Cardiac fibroblast (primary cell): Measurements from ENCODE around the gene DCDC2.

Experiments used
- DNase-seq, 2 donors: peaks; one replicate each; pipeline versions ENCODE4 v3.0.0 to v3.0.0-alpha.2; 2010; ENCODE audit warnings: low read depth in 2 of 2
- H3K4me3 ChIP-seq, 2 donors: replicated peaks in 1 of 2; 1 replicate in 1 of 2; 2 replicates in 1 of 2; pipeline ENCODE4 v1.5.1; 2011; ENCODE audit warnings: low read depth in 2 of 2, low read length in 2 of 2, mild to moderate bottlenecking in 2 of 2, moderate library complexity in 1 of 2
- TF ChIP-seq, protein P1 (sequence below): IDR thresholded peaks from one replicate; pipeline ENCODE4 v1.5.1; 2011; ENCODE audit warnings: low read depth, mild to moderate bottlenecking, low read length, inconsistent platforms

The DCDC2 gene

DNA sequence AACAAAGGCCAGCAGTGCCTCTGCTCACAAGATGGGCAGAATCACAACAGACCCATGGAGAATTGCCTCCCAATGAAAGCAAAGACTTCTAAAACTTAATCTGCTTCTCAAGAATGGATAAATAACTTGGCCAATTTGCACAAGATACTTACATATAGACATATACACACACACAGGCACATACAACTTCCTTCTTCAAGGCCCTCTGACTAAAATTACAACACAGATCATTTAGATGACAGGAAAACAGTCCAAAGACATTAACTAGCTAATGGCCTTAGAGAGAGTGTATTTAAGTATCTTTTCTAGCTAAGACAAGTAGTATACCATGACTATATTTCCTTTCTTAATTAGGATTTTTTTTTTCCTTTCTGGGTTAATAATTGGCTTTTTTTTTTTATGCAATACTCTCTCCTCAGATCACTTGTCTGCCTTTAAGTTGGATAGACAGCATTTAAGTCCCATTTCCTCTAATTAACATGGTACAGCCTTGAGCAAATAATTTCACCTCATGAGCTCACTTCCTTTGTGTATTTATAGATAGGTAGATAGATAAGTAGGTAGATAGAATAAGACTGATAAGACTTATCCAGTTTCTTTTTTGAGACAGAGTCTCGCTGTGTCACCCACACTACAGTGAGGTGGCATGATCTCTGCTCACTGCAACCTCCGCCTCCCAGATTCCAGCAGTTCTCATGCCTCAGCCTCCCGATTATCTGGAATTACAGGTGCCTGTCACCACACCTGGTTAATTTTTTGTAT lies 161.8 kb downstream of the DCDC2 start:
- TF ChIP-seq, protein P1, sequence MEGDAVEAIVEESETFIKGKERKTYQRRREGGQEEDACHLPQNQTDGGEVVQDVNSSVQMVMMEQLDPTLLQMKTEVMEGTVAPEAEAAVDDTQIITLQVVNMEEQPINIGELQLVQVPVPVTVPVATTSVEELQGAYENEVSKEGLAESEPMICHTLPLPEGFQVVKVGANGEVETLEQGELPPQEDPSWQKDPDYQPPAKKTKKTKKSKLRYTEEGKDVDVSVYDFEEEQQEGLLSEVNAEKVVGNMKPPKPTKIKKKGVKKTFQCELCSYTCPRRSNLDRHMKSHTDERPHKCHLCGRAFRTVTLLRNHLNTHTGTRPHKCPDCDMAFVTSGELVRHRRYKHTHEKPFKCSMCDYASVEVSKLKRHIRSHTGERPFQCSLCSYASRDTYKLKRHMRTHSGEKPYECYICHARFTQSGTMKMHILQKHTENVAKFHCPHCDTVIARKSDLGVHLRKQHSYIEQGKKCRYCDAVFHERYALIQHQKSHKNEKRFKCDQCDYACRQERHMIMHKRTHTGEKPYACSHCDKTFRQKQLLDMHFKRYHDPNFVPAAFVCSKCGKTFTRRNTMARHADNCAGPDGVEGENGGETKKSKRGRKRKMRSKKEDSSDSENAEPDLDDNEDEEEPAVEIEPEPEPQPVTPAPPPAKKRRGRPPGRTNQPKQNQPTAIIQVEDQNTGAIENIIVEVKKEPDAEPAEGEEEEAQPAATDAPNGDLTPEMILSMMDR: no peak
- H3K4me3 ChIP-seq: no peak overlapping the region
- no peak for DNase-seq

DNA sequence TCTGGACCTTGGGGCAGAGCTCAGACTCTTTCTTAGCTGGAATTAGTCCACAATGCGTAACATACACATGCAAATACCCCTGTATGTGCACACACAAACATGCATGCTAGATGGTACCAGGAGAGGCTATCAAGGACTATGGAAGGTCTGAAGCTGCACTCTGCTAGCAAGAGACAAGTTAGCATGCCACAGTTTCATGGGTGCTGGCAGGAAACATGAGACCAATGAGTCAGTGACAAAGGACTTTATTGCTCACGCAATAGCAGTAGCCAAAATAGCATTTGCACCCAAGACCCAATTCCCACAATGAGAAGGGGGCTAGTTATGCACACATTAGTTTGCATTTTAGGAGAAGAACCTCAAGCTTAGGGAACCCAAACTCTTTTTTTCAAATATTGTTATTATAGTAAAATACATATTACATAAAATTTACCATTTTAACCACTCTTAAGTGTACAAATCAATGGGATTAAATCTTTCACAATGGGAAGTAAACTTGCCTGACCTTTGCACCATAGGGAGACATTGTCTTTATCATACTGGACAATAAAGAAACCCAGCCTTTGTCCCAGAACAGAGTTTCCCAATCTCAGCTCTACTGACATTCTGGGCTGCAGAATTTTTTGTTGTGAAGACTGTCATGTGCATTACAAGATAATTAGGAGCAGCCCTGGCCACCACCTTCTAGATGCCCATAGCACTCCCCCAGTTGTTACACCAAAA lies 162.7 kb downstream of the DCDC2 start:
- no peak overlapping the region for H3K4me3 ChIP-seq
- TF ChIP-seq, protein P1: no peak
- no peak for DNase-seq

DNA sequence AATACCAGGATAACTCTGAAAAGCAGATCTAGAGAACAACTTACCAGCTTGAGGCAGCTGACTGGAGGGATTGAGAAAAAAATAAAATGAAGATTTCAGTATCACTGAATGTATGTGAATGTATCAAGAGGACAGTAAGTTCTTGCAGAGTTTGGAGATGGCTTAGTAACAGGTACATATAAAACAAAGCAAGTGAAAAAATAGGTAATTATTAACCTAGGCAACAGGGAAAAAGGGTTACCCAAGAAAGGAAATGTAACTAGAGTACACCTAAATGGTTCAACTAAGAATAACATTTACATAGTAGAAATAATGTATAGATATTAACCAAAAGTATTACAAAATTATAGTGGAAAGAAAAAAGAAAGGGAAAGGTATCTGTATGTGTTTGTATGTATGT lies 164.5 kb downstream of the DCDC2 start:
- TF ChIP-seq, protein P1: no peak
- no peak overlapping the region for H3K4me3 ChIP-seq
- no peak for DNase-seq

DNA sequence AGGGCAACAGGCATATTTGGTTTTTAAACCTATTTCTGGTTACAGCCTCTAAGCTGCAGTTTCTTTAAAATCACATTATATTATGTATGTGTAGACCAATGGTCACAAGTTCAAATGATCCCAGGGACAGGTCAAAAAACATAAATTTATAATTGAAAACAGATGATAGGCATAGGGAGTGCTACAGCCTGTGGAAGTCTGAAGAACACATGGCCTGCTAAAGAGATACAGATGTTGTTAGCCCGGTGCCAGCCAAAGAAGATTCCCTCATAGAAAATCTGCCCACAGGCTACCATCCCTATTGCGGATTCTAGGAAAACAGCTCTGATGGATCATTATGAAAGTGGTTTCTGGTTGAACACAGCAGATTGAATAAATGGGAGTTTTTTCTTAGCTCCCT lies 166.5 kb downstream of the DCDC2 start:
- H3K4me3 ChIP-seq: no peak overlapping the region
- no peak for DNase-seq
- TF ChIP-seq, protein P1: no peak

DNA sequence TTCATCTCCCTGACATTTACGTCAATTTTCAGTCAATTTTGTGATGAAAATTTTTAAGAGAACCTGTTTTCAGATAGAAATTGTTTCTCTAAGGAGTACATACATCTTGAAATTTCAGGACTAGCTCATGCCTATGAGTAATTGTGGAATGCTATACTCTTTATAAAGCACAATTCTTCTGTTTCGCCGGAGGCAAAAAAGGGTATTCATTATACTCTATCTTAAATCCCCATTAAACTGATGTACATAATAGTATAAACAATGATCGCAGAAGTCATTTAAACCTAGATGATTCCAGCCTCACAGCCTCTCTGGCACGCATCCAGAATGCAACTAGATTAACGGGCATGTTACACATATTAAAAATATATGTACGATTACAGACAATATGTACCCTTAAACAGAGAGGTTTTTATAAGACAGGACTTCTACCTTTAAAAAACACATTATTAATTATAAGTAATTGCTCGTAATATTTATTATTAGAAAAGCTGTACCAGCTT lies 169.2 kb downstream of the DCDC2 start:
- no peak overlapping the region for H3K4me3 ChIP-seq
- no peak for DNase-seq
- TF ChIP-seq, protein P1: no peak

DNA sequence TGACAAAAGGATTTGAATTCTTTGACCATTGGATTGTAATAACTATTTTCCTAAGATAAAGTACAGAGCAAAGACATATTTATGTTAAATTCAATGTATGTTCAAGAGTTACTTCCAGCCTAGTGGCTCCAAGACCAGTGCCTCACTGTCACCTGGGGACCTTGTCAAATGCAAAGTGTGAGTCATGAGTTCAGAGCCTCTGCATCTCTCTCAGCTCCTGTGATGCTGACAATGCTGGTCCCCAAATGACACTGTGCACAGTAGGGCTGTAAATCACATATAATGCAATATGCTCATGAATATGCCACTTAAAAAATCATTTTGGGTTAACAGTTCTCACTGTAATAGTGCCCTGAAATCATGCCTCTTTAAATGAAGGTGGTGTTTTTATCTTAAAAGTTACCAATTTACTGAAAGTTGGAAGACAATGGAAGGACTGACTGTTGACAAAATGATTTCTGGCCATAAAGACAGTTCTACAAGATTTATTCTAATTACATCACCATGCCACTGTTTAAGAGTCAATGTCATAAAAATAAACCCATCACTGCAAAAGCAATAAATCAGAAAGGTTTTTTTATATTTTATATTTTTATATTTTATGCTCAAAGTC lies 169.8 kb downstream of the DCDC2 start:
- TF ChIP-seq, protein P1: no peak
- no peak overlapping the region for H3K4me3 ChIP-seq
- no peak for DNase-seq
